Skeletal muscle tissue (tissue), 4 donors: Measurements from ENCODE around the gene RNASEH2B. TPM values are rescaled to one million over a fixed set of nuclear protein-coding genes. Genes with fewer than 3 reads are reported as not detected.

Experiments used
- H3K27ac ChIP-seq: one replicate; pipeline ENCODE4 v1.7.0; 2013; ENCODE audit warnings: mild to moderate bottlenecking, low read depth, low read length, inconsistent platforms
- H3K27me3 ChIP-seq, 3 donors: one replicate each; pipeline ENCODE4 v1.7.0; 2013; ENCODE audit warnings: low read length in 3 of 3; ENCODE audit not compliant: control insufficient read depth in 3 of 3, insufficient read depth in 3 of 3
- H3K36me3 ChIP-seq, 3 donors: one replicate each; pipeline ENCODE4 v1.7.0; 2013; ENCODE audit warnings: low read length in 3 of 3; ENCODE audit not compliant: control insufficient read depth in 3 of 3, insufficient read depth in 3 of 3
- H3K4me1 ChIP-seq, 3 donors: one replicate each; pipeline ENCODE4 v1.7.0; 2013; ENCODE audit warnings: low read length in 3 of 3, mild to moderate bottlenecking in 3 of 3; ENCODE audit not compliant: control insufficient read depth in 3 of 3, insufficient read depth in 3 of 3
- H3K4me3 ChIP-seq, 3 donors: one replicate each; pipeline ENCODE4 v1.7.0; 2013; ENCODE audit warnings: low read length in 3 of 3
- H3K9ac ChIP-seq, 3 donors: one replicate each; pipeline ENCODE4 v1.7.0; 2013; ENCODE audit warnings: low read length in 3 of 3, mild to moderate bottlenecking in 3 of 3, moderate library complexity in 2 of 3, low read depth in 1 of 3
- H3K9me3 ChIP-seq, 3 donors: one replicate each; pipeline ENCODE4 v1.7.0; 2013; ENCODE audit warnings: low read length in 3 of 3; ENCODE audit not compliant: control insufficient read depth in 3 of 3
- total RNA-seq: library from RNA; depleted of rRNA; stranded (reverse); fragments of >200 nt; gene quantifications from one replicate; pipeline ENCODE4 v1.2.3, GENCODE V29; 2014
- donor health status: Osteomylitis.

The RNASEH2B gene
- total RNA-seq, 1 donor from 2014 or later = 162 TPM

DNA sequence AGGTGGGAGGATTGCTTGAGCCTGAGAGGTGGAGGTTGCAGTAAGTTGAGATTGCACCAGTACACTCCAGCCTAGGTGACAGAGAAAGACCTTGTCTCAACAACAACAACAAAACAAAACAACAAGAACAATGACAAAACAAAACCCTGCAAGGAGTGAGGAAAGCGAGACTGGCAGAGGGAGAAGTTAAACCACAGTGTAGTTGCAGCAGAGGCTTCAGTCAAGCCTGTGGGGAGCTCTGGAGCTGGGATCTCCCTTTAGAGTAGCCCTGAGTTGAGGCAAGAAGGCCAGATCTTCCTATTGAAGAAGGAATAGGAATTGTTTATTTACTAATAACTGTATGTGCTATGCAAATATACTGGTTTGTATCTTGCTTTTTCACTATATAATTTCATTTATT lies 25.3 kb upstream of the RNASEH2B start:
- no peak overlapping the region for H3K27ac ChIP-seq
- no peaks in the 10 kb centered on the region for H3K27me3 ChIP-seq
- H3K9ac ChIP-seq = no peak overlapping the region
- H3K4me1 ChIP-seq = no peaks in the 10 kb centered on the region
- H3K9me3 ChIP-seq = no peaks in the 10 kb centered on the region
- no peak overlapping the region for H3K4me3 ChIP-seq
- no peaks in the 10 kb centered on the region for H3K36me3 ChIP-seq

DNA sequence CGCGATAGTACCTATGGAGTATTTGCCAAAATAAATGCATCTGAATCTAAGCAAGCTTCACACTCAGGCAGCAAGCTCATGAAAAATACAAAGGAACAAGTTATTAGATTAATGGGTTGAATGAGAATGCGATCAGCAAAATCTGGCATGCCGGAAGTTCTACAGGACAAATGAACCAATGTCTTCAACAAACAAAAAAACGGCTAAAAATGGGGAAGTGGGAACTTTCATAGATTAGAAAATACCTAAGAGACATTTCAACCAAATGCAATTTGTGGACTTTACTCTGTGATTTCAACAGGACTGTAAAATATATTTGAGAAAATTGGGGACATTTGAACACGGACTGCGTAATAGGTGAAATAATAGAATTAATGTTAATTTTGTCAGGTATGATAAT lies 22.4 kb upstream of the RNASEH2B start:
- H3K4me1 ChIP-seq = no peaks in the 10 kb centered on the region
- no peaks in the 10 kb centered on the region for H3K27me3 ChIP-seq
- H3K4me3 ChIP-seq = no peak overlapping the region
- H3K9ac ChIP-seq = no peak overlapping the region
- H3K9me3 ChIP-seq = no peaks in the 10 kb centered on the region
- H3K27ac ChIP-seq = no peak overlapping the region
- no peaks in the 10 kb centered on the region for H3K36me3 ChIP-seq

DNA sequence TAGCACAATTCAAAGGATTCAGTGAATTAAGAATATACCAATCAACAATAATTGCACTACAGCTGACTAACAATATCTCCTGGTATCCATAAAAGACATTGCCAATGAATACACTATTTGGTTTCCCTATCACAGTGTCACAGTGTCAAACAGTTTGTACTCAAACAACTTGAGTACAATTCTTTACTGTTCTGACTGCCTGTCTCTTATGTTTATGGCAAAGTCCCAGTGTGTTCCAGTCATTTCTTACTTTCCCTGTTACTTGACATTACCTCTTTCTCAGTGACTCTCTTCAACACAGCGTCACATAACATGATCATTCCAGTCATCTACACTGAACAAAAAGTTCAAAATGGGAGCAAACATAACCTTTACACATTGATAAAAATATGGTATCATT lies 21.2 kb upstream of the RNASEH2B start:
- Histone ChIP-seq H3K27ac (no peak overlapping the region), H3K36me3 (no peaks in the 10 kb centered on the region), H3K4me3 (no peak overlapping the region), H3K9ac (no peak overlapping the region), H3K27me3 (no peaks in the 10 kb centered on the region), H3K9me3 (no peaks in the 10 kb centered on the region), H3K4me1 (no peaks in the 10 kb centered on the region)

DNA sequence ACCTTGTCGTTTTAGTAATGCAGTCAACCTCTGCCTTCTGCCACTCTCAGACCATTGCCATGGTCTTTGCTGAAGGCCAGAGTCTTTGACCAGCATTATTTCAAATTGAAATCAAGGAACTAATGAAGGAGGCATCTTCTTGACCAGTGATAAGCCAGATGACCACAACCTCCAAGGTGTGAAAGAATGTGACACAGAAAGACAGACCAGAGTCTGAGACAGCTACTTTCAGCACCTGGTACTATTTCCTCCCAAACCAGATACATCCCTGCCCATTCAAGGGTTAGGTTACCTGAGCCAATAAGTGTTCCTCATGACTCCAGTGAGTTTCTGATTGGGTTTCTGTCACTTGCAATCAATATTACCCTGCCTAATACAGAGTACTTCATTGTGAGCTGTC lies 20.3 kb upstream of the RNASEH2B start:
- no peak overlapping the region for H3K4me3 ChIP-seq
- H3K27ac ChIP-seq = no peak overlapping the region
- no peaks in the 10 kb centered on the region for H3K4me1 ChIP-seq
- no peaks in the 10 kb centered on the region for H3K36me3 ChIP-seq
- H3K9me3 ChIP-seq = no peaks in the 10 kb centered on the region
- H3K27me3 ChIP-seq = no peaks in the 10 kb centered on the region
- no peak overlapping the region for H3K9ac ChIP-seq

DNA sequence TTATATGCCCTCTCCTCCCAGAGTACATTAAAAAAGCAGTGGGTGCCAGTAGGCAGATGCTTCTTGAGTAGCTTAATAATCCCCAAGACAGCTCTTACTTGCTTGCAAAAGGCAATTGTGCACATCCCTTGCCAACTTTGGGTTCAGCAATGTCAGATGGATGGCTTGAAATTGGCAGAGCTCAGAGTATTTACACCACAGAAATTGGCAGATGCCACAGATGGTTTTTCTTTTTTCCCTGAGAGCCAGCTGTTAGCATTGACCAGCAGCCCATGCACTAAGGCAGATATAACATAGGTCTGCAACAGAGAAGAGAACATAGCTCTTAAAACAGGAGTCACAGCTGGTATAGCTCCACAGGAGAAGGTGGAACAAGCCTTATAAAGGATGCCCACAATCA lies 18.4 kb upstream of the RNASEH2B start:
- H3K9ac ChIP-seq = no peak overlapping the region
- no peaks in the 10 kb centered on the region for H3K9me3 ChIP-seq
- no peaks in the 10 kb centered on the region for H3K27me3 ChIP-seq
- H3K4me3 ChIP-seq = no peak overlapping the region
- H3K27ac ChIP-seq = no peak overlapping the region
- no peaks in the 10 kb centered on the region for H3K4me1 ChIP-seq
- no peaks in the 10 kb centered on the region for H3K36me3 ChIP-seq

DNA sequence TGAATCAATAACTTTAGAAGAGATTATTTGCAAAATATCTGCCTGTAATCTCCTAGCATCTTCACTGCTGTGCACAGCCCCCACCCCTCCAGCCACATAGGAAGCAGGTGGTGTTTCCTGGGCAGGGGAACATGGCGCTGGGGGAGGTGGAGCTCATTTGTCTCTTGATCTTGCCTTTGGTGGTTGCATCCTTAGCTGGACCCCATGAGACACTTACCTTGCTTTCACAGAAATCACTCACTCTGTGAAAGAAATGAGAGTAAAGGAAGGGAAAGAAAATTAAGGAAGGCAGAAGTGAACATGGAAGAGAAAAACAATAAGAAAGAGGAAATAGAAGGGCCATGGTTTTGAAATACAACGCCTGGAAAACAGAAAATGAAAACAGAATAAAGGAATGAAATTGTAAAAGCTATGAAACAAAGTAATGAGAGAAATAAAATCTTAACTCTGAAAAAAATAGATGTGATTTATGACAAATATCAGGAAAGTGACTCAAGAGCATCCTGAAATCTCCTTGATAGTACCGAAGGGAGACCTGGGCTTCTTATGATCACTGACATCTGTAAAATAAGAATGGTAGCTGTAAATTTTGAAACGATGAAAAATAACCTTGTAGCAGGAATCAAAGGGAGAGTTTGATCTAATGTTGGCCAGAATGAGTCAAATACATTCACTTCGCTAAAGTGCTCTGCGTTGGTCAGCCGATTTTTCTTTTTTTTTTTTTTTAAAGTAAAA lies 17.2 kb upstream of the RNASEH2B start:
- Histone ChIP-seq H3K4me1 (no peaks in the 10 kb centered on the region), H3K27ac (no peak overlapping the region), H3K36me3 (no peaks in the 10 kb centered on the region), H3K27me3 (no peaks in the 10 kb centered on the region), H3K4me3 (no peak overlapping the region), H3K9me3 (no peaks in the 10 kb centered on the region), H3K9ac (no peak overlapping the region)

DNA sequence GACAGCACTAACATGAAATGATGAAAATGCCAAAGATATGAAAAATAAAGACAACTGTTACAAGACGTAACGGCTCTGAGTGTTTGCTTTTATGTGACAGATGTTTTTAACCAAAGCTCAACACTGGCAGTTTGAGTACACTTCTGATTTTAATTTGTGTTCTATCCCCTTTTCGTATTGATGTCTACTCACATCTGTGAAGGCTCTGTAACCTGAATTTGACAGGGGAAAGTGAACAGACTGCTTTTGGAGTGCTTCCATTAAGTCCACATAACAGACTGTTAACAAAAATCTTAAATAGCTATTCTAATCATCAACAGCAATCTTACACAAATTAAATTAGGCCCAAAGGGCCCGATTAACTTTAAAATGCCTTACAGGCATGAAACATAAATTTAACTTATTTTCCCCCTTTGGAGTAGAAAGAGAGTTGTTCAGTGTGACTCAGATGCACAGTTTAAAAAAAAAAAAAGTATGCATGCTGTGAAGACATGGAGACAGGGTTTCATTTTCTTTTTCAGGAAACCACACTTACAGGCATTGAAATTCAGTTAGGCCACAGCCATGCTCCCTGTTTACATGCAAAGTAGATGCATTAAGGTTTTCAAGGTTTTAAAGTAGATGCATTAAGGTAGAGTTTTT lies 16.3 kb upstream of the RNASEH2B start:
- H3K4me3 ChIP-seq = no peak overlapping the region
- no peaks in the 10 kb centered on the region for H3K9me3 ChIP-seq
- H3K9ac ChIP-seq = no peak overlapping the region
- H3K27me3 ChIP-seq = no peaks in the 10 kb centered on the region
- H3K36me3 ChIP-seq = no peaks in the 10 kb centered on the region
- H3K27ac ChIP-seq = no peak overlapping the region
- no peaks in the 10 kb centered on the region for H3K4me1 ChIP-seq

DNA sequence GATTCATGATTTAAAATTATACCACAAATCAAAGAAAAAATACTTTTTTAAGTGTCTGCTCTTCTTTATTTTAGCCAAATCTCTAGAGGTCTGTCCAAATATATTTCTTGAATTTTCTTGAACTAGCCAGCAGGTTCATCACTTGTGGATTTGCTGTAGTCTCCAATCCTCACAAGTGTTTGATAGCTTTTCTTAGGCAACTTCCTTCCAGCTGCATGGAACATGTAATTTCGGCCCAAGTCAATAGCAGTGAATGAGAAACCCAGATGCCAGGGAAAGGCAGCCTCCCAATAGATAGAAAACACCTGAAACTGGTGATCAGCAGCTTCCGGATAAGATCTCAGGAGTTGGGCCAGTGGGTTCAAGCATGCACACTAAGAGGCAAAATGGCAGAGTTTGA lies 15.6 kb upstream of the RNASEH2B start:
- H3K27me3 ChIP-seq = no peaks in the 10 kb centered on the region
- no peaks in the 10 kb centered on the region for H3K36me3 ChIP-seq
- H3K9me3 ChIP-seq = no peaks in the 10 kb centered on the region
- no peak overlapping the region for H3K9ac ChIP-seq
- no peak overlapping the region for H3K27ac ChIP-seq
- no peak overlapping the region for H3K4me3 ChIP-seq
- H3K4me1 ChIP-seq = no peaks in the 10 kb centered on the region

DNA sequence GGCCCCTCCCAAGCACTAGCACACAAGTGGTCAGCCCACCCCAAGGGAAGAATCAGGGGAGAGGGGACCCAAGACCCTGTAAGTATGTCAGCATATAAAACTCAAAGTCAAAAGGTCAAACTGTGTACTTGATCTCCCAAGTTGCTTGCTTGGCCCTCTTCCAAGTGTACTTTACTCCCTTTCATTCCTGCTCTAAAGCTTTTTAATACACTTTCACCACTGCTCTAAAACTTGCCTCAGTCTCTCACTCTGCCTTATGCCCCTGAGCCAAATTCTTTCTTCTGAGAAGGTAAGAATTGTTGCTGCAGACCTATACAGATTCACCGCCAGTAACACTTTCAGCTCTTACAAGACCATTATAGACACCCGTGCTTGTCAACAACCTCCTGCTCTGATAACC lies 15.1 kb upstream of the RNASEH2B start:
- H3K27me3 ChIP-seq = no peaks in the 10 kb centered on the region
- no peaks in the 10 kb centered on the region for H3K4me1 ChIP-seq
- no peak overlapping the region for H3K9ac ChIP-seq
- H3K27ac ChIP-seq = no peak overlapping the region
- no peaks in the 10 kb centered on the region for H3K36me3 ChIP-seq
- H3K9me3 ChIP-seq = no peaks in the 10 kb centered on the region
- H3K4me3 ChIP-seq = no peak overlapping the region

DNA sequence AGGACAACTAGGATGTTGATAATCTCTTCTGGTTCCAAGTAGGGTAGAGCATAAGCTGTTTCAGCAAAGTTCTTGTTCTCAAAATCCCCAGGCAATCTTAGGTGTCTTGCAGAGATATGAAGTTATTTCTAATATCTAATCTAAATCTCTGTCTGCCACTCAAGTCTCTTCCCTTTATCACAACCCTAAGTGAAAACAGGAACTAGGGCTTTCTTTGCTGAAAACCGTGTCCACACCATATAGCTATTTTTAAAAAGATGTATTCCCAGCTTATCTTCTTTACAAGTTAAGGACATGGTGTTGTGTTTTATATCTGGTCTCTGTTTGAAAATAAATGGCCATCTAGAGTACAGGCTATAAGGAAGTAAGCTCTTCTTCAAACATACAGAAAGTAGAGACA lies 11.3 kb upstream of the RNASEH2B start:
- H3K4me3 ChIP-seq = no peak overlapping the region
- H3K27me3 ChIP-seq = no peaks in the 10 kb centered on the region
- no peaks in the 10 kb centered on the region for H3K36me3 ChIP-seq
- H3K4me1 ChIP-seq = no peaks in the 10 kb centered on the region
- H3K9ac ChIP-seq = no peak overlapping the region
- H3K9me3 ChIP-seq = no peaks in the 10 kb centered on the region
- no peak overlapping the region for H3K27ac ChIP-seq
